HuH-7.5 (cell line): Measurements from ENCODE around the gene MYOT.
"Not testable (repeated sequence)": the region's sequence is repeated elsewhere in the genome, so short reads cannot be mapped to it uniquely, and the experiment has no call there.

Experiments
- DNase-seq: peaks from one replicate; pipeline ENCODE4 v3.0.0; 2011; ENCODE audit warnings: low spot score

Gene MYOT

DNA sequence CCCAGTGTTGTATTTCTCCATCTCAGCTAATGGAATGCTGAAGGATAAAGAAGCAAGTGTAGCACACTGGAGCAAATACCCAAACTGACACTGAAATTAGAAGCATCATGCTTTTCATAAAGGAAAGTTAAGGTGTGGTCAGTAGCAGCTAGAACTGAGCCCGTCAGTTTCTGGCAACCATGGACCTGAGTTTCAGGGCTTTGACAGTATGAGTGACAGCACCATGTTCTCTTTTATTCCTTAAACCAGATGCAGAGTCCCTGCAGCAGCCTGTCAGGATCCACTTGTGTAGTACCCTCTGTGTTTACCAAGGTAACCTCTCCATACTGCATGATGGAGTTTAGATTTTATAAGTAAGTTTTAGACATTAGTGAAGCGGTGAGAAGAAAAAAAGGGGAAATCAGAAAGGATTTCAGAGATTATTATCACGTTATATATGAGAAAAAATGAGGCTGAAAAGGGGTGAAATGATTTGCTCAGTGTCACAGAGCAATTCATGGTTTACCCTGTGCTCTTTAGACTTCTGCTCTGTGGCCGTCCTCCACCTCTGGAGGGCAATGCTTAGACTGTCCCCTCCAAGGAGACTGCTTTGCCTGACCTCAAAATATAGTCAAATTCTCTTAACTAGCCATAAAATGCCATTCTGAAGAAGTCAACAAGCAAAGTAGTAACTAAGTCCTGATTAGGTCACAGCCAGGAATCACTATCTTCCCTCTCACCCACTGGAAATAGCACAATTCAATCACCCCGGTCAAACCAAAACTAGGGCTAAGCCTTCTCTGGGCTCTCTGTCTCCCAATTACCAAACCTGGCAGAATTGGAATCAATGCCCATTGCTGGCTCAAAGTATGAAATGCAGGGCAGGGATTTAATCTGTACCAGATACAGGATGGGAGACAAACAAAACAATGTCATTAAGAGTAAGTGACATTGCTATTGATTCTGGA is 10.5 kb upstream of the MYOT start:
- no peak for DNase-seq

- DNase-seq = no peak
Measured at GRCh38 chr5:137858223-137858916, 9.3 kb upstream of the MYOT start.

DNA sequence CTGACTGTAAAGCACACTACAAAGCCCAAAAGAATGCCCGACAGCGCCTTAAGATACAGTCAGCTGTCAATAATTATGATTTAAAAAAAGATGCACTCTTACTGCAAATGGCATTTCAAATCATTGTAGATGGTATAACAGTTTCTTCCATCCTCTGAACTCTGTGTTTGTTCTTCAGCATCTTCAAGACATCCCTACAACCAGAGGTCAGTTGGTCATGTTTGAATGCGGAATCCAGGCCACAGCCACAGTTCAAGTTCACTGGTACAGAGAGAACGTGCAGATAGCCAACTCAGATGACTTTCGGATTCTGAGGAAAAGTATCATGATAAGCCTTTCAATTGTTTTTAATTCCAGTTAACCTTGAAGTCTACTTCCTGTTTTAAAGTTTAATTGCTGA is 8.7 kb upstream of the MYOT start:
- DNase-seq = no peak

- no peak for DNase-seq
Measured at GRCh38 chr5:137862251-137862650, 5.4 kb upstream of the MYOT start.

GRCh38 chr5:137863653-137864052 is 4.0 kb upstream of the MYOT start:
- not testable (repeated sequence) for DNase-seq

- DNase-seq = no peak
Measured at GRCh38 chr5:137866541-137867388, 895 bp upstream of the MYOT start.

GRCh38 chr5:137870647-137871339 is 3.1 kb downstream of the MYOT start:
- DNase-seq = no peak

DNA sequence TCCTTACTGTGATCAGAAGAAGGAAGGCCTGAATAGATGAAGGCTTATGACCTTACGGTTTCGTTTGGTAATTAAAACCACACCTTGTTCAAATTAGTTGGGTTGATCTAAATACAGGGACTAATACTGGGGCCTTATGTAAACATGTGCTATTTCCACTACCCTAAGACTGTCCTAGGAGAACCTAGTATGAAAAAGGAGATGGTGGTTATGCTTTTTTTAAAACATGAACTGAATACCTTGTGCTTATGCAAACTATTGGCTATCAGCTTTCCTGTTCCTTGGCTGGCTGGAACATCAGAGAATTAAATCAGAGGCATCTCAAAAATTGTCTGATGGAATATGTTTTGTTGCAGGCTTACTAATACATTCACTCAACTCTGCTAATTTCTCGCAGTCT is 3.9 kb downstream of the MYOT start:
- no peak for DNase-seq

- DNase-seq = no peak
Measured at GRCh38 chr5:137872466-137872865, 4.8 kb downstream of the MYOT start.

DNA sequence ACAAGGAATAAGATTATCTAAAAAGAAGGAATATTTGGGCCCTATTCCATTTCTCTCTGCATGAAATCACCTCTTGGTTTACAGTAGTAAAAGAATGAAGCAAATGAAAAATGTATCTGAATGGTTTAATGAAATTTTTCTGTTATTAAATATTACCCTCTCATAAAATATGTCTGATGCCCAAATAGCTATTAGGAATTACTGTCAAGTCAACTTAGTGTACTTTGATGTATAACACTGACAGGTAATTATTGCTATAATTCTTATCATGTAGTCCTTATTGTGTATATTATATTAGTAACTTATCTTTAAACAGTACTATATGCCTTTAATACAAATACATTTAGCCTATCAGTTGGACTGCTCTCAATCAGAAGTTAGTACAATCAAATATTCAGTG is 8.4 kb downstream of the MYOT start:
- no peak for DNase-seq

GRCh38 chr5:137880313-137880712 is 12.7 kb downstream of the MYOT start:
- DNase-seq = no peak

DNA sequence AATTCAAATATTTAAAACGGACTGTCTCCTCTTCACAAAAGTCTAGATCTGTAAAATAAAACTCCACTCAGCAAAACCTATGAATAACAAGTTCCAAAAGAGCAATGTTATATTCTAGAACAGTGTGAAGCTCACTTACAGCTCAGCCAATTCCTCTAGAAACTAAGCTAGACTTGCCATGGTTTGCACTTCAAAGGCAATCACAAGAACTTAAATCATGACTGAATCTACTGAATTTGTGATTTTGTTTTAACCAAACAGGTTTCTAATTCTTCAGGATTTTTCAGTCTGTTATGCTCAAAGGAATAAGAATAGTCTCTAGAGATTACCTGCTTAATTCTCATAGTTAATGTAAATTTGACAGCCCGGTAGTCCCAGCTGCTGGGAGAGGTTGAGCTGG is 20.2 kb downstream of the MYOT start:
- DNase-seq = no peak

GRCh38 chr5:137888466-137888862 is 20.8 kb downstream of the MYOT start:
- DNase-seq = no peak

DNA sequence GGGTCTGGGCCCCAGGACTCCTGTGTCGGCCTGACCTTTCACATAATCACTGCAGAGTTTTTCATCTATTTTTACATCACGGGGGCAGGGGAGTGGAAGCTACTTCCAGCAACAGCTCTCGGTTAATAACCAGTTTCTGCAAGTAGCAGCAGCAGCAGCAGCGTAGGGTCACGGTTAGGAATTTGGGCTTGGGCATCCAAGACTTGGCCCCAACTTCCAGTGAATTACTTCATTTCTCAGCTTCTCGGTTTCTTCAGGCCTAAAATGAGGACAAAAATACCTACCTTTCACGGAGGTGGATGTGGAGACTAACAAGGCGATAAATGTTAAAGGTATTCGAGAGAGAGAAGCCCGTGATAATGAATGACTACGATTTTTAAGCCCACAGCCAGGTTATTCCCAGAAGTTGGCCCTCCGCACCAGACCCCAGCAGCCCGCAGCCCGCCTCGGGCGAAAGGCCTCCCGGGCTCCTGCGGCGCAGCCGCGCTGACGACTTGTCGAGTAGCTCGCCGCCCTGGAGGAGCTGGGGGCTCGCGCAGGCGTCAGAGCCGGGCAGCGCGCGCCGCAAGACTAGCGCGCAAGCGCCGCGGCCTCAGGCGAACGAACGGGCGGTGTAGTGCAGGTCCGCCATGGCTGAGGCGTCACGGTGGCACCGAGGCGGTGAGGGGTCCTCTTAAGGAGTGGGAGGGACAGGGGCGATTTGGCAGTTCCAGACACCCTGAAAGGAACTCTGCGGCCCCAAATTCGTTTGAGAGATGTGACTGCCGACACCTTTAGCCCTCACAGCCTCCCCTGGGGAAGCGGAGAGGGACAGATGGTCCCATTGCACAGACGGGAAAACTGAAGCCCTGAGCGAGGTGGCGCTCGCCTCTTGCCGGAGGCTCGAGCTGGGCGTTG is 21.5 kb downstream of the MYOT start, which contains the start of gene PKD2L2:
TSS of gene PKD2L2 (plus strand) at position 595 of the 897 bp plus-strand sequence. CDS start at position 630, 35 bp downstream.
- no peak for DNase-seq

- DNase-seq = no peak
Measured at GRCh38 chr5:137890845-137891244, 23.2 kb downstream of the MYOT start.

GRCh38 chr5:137891849-137892248 is 24.2 kb downstream of the MYOT start:
- no peak for DNase-seq

GRCh38 chr5:137894586-137894985 is 26.9 kb downstream of the MYOT start:
- no peak for DNase-seq

- no peak for DNase-seq
Measured at GRCh38 chr5:137896560-137896959, 28.9 kb downstream of the MYOT start.

GRCh38 chr5:137899493-137899892 is 31.8 kb downstream of the MYOT start:
- DNase-seq = no peak

DNA sequence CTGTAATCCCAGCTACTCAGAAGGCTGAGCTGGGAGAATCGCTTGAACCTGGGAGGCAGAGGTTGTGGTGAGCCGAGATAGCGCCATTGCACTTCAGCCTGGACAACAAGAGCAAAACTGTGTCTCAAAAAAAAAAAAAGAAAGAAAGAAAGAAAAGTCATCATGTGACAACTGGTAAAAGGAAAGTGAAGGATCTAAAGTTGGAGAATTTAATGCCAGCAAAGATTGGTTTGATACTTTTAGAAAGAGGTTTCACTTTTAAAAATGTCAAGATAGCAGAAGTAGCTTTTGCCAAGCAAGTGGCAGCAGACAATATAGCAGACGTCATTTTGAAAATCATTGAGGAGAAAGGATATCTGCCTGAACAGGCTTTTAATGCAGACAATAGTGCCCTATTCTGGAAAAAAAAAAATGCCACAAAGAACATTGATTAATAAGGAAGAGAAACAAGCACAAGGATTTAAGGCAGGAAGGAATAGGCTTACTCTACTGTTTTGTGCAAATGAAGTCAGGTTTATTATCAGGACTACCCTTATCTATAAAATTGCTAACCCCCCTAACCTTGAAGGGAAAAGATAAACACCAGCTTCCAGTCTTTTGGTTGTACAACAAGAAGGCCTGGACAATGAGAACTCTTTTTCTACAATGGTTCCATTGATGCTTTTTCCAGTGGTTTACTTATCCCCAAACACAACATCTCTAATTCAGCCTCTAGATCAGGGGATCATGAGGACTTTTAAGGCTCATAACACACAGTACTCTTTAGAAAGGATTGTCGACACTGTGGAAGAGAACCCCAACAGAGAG is 33.6 kb downstream of the MYOT start:
- DNase-seq = no peak
